IMR-90 (cell line): ENCODE measurements around the gene IQGAP2. TPM values are rescaled to one million over a fixed set of nuclear protein-coding genes. Genes with fewer than 3 reads are reported as not detected.

ENCODE experiments used
- ATAC-seq: fragments of 200-7000 bp; cut with Tn5 transposase; 2 replicates; pipeline ENCODE4 v1.9.1; 2020; ENCODE audit warnings: low read depth, mild to moderate bottlenecking, moderate library complexity
- BruUV-seq: library from RNA; stranded (reverse); fragments of 400-500 nt; replicated peaks from 2 replicates; lab custom pipeline; 2021; lab: Mats Ljungman, UMichigan
- CTCF ChIA-PET: fragments of 300-600 bp; formaldehyde crosslinking; extraction: SDS; loops from one replicate; lab custom pipeline; 2021; ENCODE audit warnings: antibody characterized with exemption; lab: Yijun Ruan, JAX
- POLR2A ChIA-PET: fragments of 300-600 bp; sonication (Branson Sonifier 250); formaldehyde crosslinking; loops from one replicate; lab custom pipeline; 2022; ENCODE audit warnings: antibody characterized with exemption; ENCODE audit not compliant: unreplicated experiment; lab: Charles Lee
- DNase-seq: peaks from one replicate; pipeline ENCODE4 v3.0.0; 2013
- H2AFZ ChIP-seq: replicated peaks from 2 replicates; pipeline ENCODE3; 2013; ENCODE audit warnings: low read length, mild to moderate bottlenecking; ENCODE audit not compliant: poor library complexity
- H2AK5ac ChIP-seq: 2 replicates; pipeline ENCODE4 v1.6.1; 2013; ENCODE audit warnings: low read depth, low read length, inconsistent platforms
- H2AK9ac ChIP-seq: replicated peaks from 2 replicates; pipeline ENCODE3; 2013; ENCODE audit warnings: mild to moderate bottlenecking, low read depth, low read length, moderate library complexity; ENCODE audit not compliant: poor library complexity
- H2BK120ac ChIP-seq: 2 replicates; pipeline ENCODE4 v1.6.1; 2013; ENCODE audit warnings: low read depth, low read length, inconsistent platforms
- H2BK15ac ChIP-seq: 3 replicates; pipeline ENCODE4 v1.6.1; 2013; ENCODE audit warnings: low read depth, low read length, inconsistent platforms
- H2BK20ac ChIP-seq: 2 replicates; pipeline ENCODE4 v1.6.1; 2013; ENCODE audit warnings: low read depth, mild to moderate bottlenecking, inconsistent platforms, low read length, moderate library complexity
- H2BK5ac ChIP-seq: 2 replicates; pipeline ENCODE4 v1.6.1; 2013; ENCODE audit warnings: mild to moderate bottlenecking, low read depth, low read length, inconsistent platforms; ENCODE audit not compliant: poor library complexity, severe bottlenecking
- H3K14ac ChIP-seq: replicated peaks from 2 replicates; pipeline ENCODE4 v1.6.1; 2013; ENCODE audit warnings: low read depth, low read length, inconsistent platforms
- H3K18ac ChIP-seq: 2 replicates; pipeline ENCODE4 v1.6.1; 2013; ENCODE audit warnings: low read depth, low read length, control low read depth
- H3K23ac ChIP-seq: 2 replicates; pipeline ENCODE4 v1.6.1; 2013; ENCODE audit warnings: low read depth, low read length, inconsistent platforms
- H3K27ac ChIP-seq: 2 replicates; pipeline ENCODE4 v1.5.1; 2013; ENCODE audit warnings: mild to moderate bottlenecking, control low read depth, low read length; ENCODE audit not compliant: insufficient read depth
- H3K27me3 ChIP-seq: 2 replicates; pipeline ENCODE4 v1.6.1; 2013; ENCODE audit warnings: low read length; ENCODE audit not compliant: control insufficient read depth, insufficient read depth
- H3K36me3 ChIP-seq: 2 replicates; pipeline ENCODE4 v1.6.1; 2013; ENCODE audit warnings: low read length, mixed read lengths; ENCODE audit not compliant: control insufficient read depth, insufficient read depth
- H3K4ac ChIP-seq: 2 replicates; pipeline ENCODE4 v1.6.1; 2013; ENCODE audit warnings: low read depth, low read length, inconsistent platforms
- H3K4me1 ChIP-seq: 2 replicates; pipeline ENCODE4 v1.6.1; 2013; ENCODE audit warnings: low read length, mixed read lengths; ENCODE audit not compliant: control insufficient read depth, insufficient read depth
- H3K4me2 ChIP-seq: 2 replicates; pipeline ENCODE4 v1.6.1; 2013; ENCODE audit warnings: low read depth, mild to moderate bottlenecking, control low read depth, low read length, moderate library complexity
- H3K4me3 ChIP-seq: 2 replicates; pipeline ENCODE4 v1.5.1; 2013; ENCODE audit warnings: low read depth, mild to moderate bottlenecking, control low read depth, low read length, moderate library complexity; ENCODE audit not compliant: insufficient read depth
- H3K56ac ChIP-seq: 2 replicates; pipeline ENCODE4 v1.6.1; 2013; ENCODE audit warnings: low read length, inconsistent platforms; ENCODE audit not compliant: insufficient read depth; ENCODE audit errors: extremely low read depth
- H3K79me1 ChIP-seq, 2 experiments: 2 replicates each; pipeline ENCODE4 v1.6.1; 2013; ENCODE audit warnings: low read length in 2 of 2, inconsistent platforms in 1 of 2, low read depth in 1 of 2
- H3K9ac ChIP-seq: 2 replicates; pipeline ENCODE4 v1.6.1; 2013; ENCODE audit warnings: low read depth, low read length, control low read depth
- H3K9me1 ChIP-seq: 2 replicates; pipeline ENCODE4 v1.6.1; 2013; ENCODE audit warnings: low read length, inconsistent platforms; ENCODE audit not compliant: insufficient read depth
- H3K9me3 ChIP-seq: 2 replicates; pipeline ENCODE4 v1.6.1; 2013; ENCODE audit warnings: low read length; ENCODE audit not compliant: control insufficient read depth, insufficient read depth
- H4K20me1 ChIP-seq: 2 replicates; pipeline ENCODE4 v1.6.1; 2013; ENCODE audit warnings: low read length, inconsistent platforms; ENCODE audit not compliant: insufficient read depth
- H4K5ac ChIP-seq: 2 replicates; pipeline ENCODE4 v1.6.1; 2013; ENCODE audit warnings: mild to moderate bottlenecking, low read depth, low read length, control low read depth
- H4K8ac ChIP-seq, 2 experiments: 2 replicates each; pipeline ENCODE4 v1.6.1; 2013; ENCODE audit warnings: low read depth in 2 of 2, low read length in 2 of 2, control low read depth in 1 of 2, inconsistent platforms in 1 of 2
- H4K91ac ChIP-seq: 2 replicates; pipeline ENCODE4 v1.6.1; 2013; ENCODE audit warnings: low read depth, low read length, inconsistent platforms; ENCODE audit not compliant: insufficient read depth
- BHLHE40 ChIP-seq: fragments of 150-350 bp; IDR thresholded peaks from 2 replicates; pipeline ENCODE4 v1.6.1; 2016; ENCODE audit warnings: mild to moderate bottlenecking, low read depth, low read length
- CHD1 ChIP-seq: IDR thresholded peaks from 2 replicates; pipeline ENCODE4 v1.6.1; 2012; ENCODE audit warnings: low read depth, low read length, improper control_type of control experiment
- FOS ChIP-seq: fragments of 150-350 bp; IDR thresholded peaks from 2 replicates; pipeline ENCODE4 v1.6.1; 2016; ENCODE audit warnings: low read depth, low read length
- MAFK ChIP-seq: IDR thresholded peaks from 2 replicates; pipeline ENCODE4 v1.6.1; 2012; ENCODE audit warnings: low read depth, low read length, improper control_type of control experiment
- MAZ ChIP-seq: IDR thresholded peaks from 2 replicates; pipeline ENCODE4 v1.6.1; 2012; ENCODE audit warnings: low read depth, mild to moderate bottlenecking, low read length, improper control_type of control experiment, moderate library complexity, borderline replicate concordance
- MXI1 ChIP-seq: IDR thresholded peaks from 2 replicates; pipeline ENCODE4 v1.6.1; 2012; ENCODE audit warnings: low read depth, mild to moderate bottlenecking, low read length, moderate library complexity, borderline replicate concordance
- NFE2L2 ChIP-seq: fragments of 150-350 bp; IDR thresholded peaks from 2 replicates; pipeline ENCODE4 v1.6.1; 2016; ENCODE audit warnings: low read depth, mild to moderate bottlenecking, low read length
- POLR2A ChIP-seq: IDR thresholded peaks from 2 replicates; pipeline ENCODE4 v1.6.1; 2012; ENCODE audit warnings: mild to moderate bottlenecking, low read depth, low read length
- RAD21 ChIP-seq: IDR thresholded peaks from 2 replicates; pipeline ENCODE4 v1.6.1; 2012; ENCODE audit warnings: low read length, improper control_type of control experiment
- RFX5 ChIP-seq: IDR thresholded peaks from 2 replicates; pipeline ENCODE4 v1.8.0; 2012; ENCODE audit warnings: low read depth, mild to moderate bottlenecking, low read length, moderate library complexity
- SMC3 ChIP-seq: fragments of 150-350 bp; IDR thresholded peaks from 2 replicates; pipeline ENCODE4 v1.6.1; 2016; ENCODE audit warnings: low read depth, mild to moderate bottlenecking, antibody characterized with exemption, low read length, moderate library complexity
- WGBS, 2 experiments: methylation state at CpG; one replicate each; pipeline versions ENCODE4 v1.1.5 to v1.1.7; 2013; ENCODE audit warnings: missing lambda C conversion rate in 2 of 2; ENCODE audit not compliant: insufficient read length in 1 of 2; ENCODE audit errors: extremely low coverage in 2 of 2; 5-methylcytosine and 5-hydroxymethylcytosine counted together
- dilution Hi-C: fragments of 300-500 bp; cut with HindIII; formaldehyde crosslinking; loops from one replicate; pipeline ENCODE4 v1.14.3; 2018; ENCODE audit warnings: low sequenced_read_pairs; ENCODE audit not compliant: unreplicated experiment
- in situ Hi-C: fragments of 300-500 bp; cut with MboI; formaldehyde crosslinking; loops from 3 replicates; pipeline ENCODE4 v1.14.3; 2019; ENCODE audit warnings: low sequenced_read_pairs, inconsistent platforms, mixed read lengths
- intact Hi-C: fragments of 100-400 bp; cut with micrococcal nuclease; formaldehyde crosslinking; loops from 2 replicates; pipeline ENCODE4 v1.10.0; 2022
- polyA plus RNA-seq, 3 experiments: library from polyadenylated mRNA; depleted of rRNA; stranded (reverse); fragments of >200 nt; gene quantifications; 2 replicates each; pipeline ENCODE4 v1.2.3, GENCODE V29; 2012; ENCODE audit warnings: low replicate concordance in 1 of 3
- total RNA-seq: library from RNA; depleted of rRNA; stranded (reverse); fragments of >200 nt; gene quantifications from 2 replicates; pipeline ENCODE4 v1.2.3, GENCODE V29; 2012
- TF ChIP-seq, protein P1 (sequence below): fragments of 150-350 bp; IDR thresholded peaks from 2 replicates; pipeline ENCODE4 v1.6.1; 2016; ENCODE audit warnings: low read depth, mild to moderate bottlenecking, low read length, moderate library complexity, borderline replicate concordance
- TF ChIP-seq, protein P2 (sequence below): fragments of 150-350 bp; IDR thresholded peaks from 2 replicates; pipeline ENCODE4 v1.6.1; 2017; ENCODE audit warnings: mild to moderate bottlenecking, antibody characterized with exemption, low read length, low read depth

The IQGAP2 gene
- total and polyA plus RNA-seq, 2 of the 4 experiments (the other 2 are of a cell fraction) = 0.21 to 0.36 TPM

DNA sequence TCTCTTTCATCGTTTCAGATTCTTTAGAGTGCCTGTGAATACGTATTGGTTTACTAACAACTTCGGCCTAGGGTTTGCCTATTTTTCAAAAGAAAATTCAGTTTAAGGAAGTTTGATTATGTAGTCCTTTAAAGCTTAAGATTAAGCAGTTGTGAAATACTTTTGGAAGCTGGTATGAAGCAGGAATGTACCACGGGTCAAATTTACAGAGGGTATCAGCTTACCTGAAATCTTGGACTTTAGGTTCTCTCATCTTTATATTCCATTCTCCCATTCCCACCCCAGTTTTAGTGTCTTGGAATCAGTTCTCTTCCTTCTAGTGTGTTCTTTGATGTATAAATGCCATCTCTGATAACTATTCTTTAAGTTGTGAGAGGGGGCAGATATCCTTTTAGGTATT, 53.2 kb downstream of the IQGAP2 start:
- H4K20me1 ChIP-seq = no peaks in the 10 kb centered on the region
- CTCF ChIA-PET = no interaction called here
- H3K9ac ChIP-seq = no peak overlapping the region
- no peaks in the 10 kb centered on the region for H3K79me1 ChIP-seq
- no peaks in the 10 kb centered on the region for H3K9me1 ChIP-seq
- H3K4me2 ChIP-seq = no peak overlapping the region
- TF ChIP-seq RFX5 = no peak
- TF ChIP-seq NFE2L2 = no peak
- no peak for TF ChIP-seq SMC3
- TF ChIP-seq, protein P1, sequence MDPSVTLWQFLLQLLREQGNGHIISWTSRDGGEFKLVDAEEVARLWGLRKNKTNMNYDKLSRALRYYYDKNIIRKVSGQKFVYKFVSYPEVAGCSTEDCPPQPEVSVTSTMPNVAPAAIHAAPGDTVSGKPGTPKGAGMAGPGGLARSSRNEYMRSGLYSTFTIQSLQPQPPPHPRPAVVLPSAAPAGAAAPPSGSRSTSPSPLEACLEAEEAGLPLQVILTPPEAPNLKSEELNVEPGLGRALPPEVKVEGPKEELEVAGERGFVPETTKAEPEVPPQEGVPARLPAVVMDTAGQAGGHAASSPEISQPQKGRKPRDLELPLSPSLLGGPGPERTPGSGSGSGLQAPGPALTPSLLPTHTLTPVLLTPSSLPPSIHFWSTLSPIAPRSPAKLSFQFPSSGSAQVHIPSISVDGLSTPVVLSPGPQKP = no peak
- no peak for TF ChIP-seq POLR2A
- TF ChIP-seq MXI1 = no peak
- no peak for TF ChIP-seq RAD21
- no peak for TF ChIP-seq FOS
- TF ChIP-seq MAFK = no peak
- no peak for TF ChIP-seq BHLHE40
- TF ChIP-seq MAZ = no peak
- TF ChIP-seq, protein P2, sequence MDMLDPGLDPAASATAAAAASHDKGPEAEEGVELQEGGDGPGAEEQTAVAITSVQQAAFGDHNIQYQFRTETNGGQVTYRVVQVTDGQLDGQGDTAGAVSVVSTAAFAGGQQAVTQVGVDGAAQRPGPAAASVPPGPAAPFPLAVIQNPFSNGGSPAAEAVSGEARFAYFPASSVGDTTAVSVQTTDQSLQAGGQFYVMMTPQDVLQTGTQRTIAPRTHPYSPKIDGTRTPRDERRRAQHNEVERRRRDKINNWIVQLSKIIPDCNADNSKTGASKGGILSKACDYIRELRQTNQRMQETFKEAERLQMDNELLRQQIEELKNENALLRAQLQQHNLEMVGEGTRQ = no peak
- TF ChIP-seq CHD1 = no peak
- H2AFZ ChIP-seq = no peak overlapping the region
- no peak overlapping the region for H3K56ac ChIP-seq
- no peak overlapping the region for H3K27ac ChIP-seq
- H3K27me3 ChIP-seq = no peaks in the 10 kb centered on the region
- no peaks in the 10 kb centered on the region for H3K4me1 ChIP-seq
- no peak overlapping the region for H3K23ac ChIP-seq
- no peak overlapping the region for H2BK15ac ChIP-seq
- in situ Hi-C loops = no loop called here
- no peak overlapping the region for H3K14ac ChIP-seq
- no peak overlapping the region for H4K91ac ChIP-seq
- no peaks in the 10 kb centered on the region for H3K9me3 ChIP-seq
- no peak overlapping the region for H3K4ac ChIP-seq
- H3K18ac ChIP-seq = no peak overlapping the region
- H2BK20ac ChIP-seq = no peak overlapping the region
- POLR2A ChIA-PET = no interaction called here
- H2BK120ac ChIP-seq = no peak overlapping the region
- no peaks in the 10 kb centered on the region for H3K36me3 ChIP-seq
- H2BK5ac ChIP-seq = no peak overlapping the region
- no peak overlapping the region for H4K5ac ChIP-seq
- ATAC-seq = no peak
- no peak for DNase-seq
- no TSS peak for BruUV-seq
- intact Hi-C loops = no loop called here
- no peak overlapping the region for H2AK5ac ChIP-seq
- WGBS, 2 experiments = no CpG with 5 or more reads among the region's 4 CpGs
- H3K4me3 ChIP-seq = no peak overlapping the region
- dilution Hi-C loops = no loop called here
- no peak overlapping the region for H4K8ac ChIP-seq
- no peak overlapping the region for H2AK9ac ChIP-seq
